PC-9 (cell line): Measurements from ENCODE around the gene ELOA. TPM values are rescaled to one million over a fixed set of nuclear protein-coding genes. Genes with fewer than 3 reads are reported as not detected.

Experiments
- BruUV-seq: library from RNA; stranded (reverse); fragments of 400-500 nt; replicated peaks from 2 replicates; lab custom pipeline; 2021; lab: Mats Ljungman, UMichigan
- CTCF ChIA-PET: fragments of 300-600 bp; sonication (Branson Sonifier 250); formaldehyde crosslinking; loops from one replicate; lab custom pipeline; 2022; ENCODE audit warnings: antibody characterized with exemption; lab: Charles Lee
- POLR2A ChIA-PET: fragments of 300-600 bp; sonication (Branson Sonifier 250); formaldehyde crosslinking; loops from one replicate; lab custom pipeline; 2022; ENCODE audit warnings: antibody characterized with exemption; ENCODE audit not compliant: unreplicated experiment; lab: Charles Lee
- DNase-seq, 2 experiments: peaks; one replicate each; pipeline versions ENCODE4 v3.0.0 to v3.0.0-alpha.2; 2015 to 2022; ENCODE audit warnings: mixed read lengths in 1 of 2
- H2AFZ ChIP-seq: fragments of 200-600 bp; sonication (generic); 2 replicates; pipeline ENCODE4 v1.8.1; 2017; ENCODE audit warnings: antibody characterized with exemption
- H3F3A ChIP-seq: fragments of 200-600 bp; sonication (generic); 2 replicates; pipeline ENCODE4 v1.8.1; 2017; ENCODE audit warnings: antibody characterized with exemption, mild to moderate bottlenecking, low read depth; ENCODE audit not compliant: insufficient read depth
- H3K27ac ChIP-seq: fragments of 200-600 bp; sonication (generic); 2 replicates; pipeline ENCODE4 v1.6.1; 2016; ENCODE audit warnings: mixed run types
- H3K27me3 ChIP-seq: fragments of 200-600 bp; sonication (generic); 2 replicates; pipeline ENCODE4 v1.6.1; 2016; ENCODE audit warnings: low read depth, mixed run types; ENCODE audit not compliant: insufficient read depth
- H3K36me3 ChIP-seq: fragments of 200-600 bp; sonication (generic); 2 replicates; pipeline ENCODE4 v1.6.1; 2016; ENCODE audit warnings: low read depth, mixed run types
- H3K4me1 ChIP-seq: fragments of 200-600 bp; sonication (generic); replicated peaks from 2 replicates; pipeline ENCODE4 v1.6.1; 2016; ENCODE audit warnings: mixed run types; ENCODE audit not compliant: insufficient read depth
- H3K4me2 ChIP-seq: fragments of 200-600 bp; sonication (generic); 2 replicates; pipeline ENCODE4 v1.6.1; 2017; ENCODE audit warnings: mixed run types
- H3K4me3 ChIP-seq: fragments of 200-600 bp; sonication (generic); 2 replicates; pipeline ENCODE4 v1.6.1; 2016; ENCODE audit warnings: mixed run types
- H3K79me2 ChIP-seq: fragments of 200-600 bp; sonication (generic); 2 replicates; pipeline ENCODE4 v1.6.1; 2017; ENCODE audit warnings: low read depth, mixed run types
- H3K9me2 ChIP-seq: fragments of 200-600 bp; sonication (generic); 2 replicates; pipeline ENCODE4 v1.8.1; 2017; ENCODE audit warnings: mild to moderate bottlenecking; ENCODE audit not compliant: insufficient read depth
- H3K9me3 ChIP-seq: fragments of 200-600 bp; sonication (generic); 2 replicates; pipeline ENCODE4 v1.8.1; 2016; ENCODE audit warnings: low read depth; ENCODE audit not compliant: insufficient read depth
- H4K20me1 ChIP-seq: fragments of 200-600 bp; sonication (generic); 2 replicates; pipeline ENCODE4 v1.8.1; 2017; ENCODE audit not compliant: insufficient read depth
- EZH2 ChIP-seq: fragments of 200-600 bp; sonication (generic); IDR thresholded peaks from 2 replicates; pipeline ENCODE4 v1.8.0; 2017; ENCODE audit warnings: antibody characterized with exemption, low read depth
- intact Hi-C: fragments of 100-400 bp; cut with micrococcal nuclease; formaldehyde crosslinking; loops from one replicate; pipeline ENCODE4 v1.10.0; 2022; ENCODE audit not compliant: unreplicated experiment
- total RNA-seq: library from RNA; stranded (reverse); gene quantifications from 2 replicates; pipeline ENCODE4 v1.2.3, GENCODE V29; 2021
- TF ChIP-seq, protein P1 (sequence below): fragments of 200-600 bp; sonication (generic); conservative IDR thresholded peaks from 2 replicates; pipeline ENCODE4 v1.6.1; 2017; ENCODE audit warnings: mixed run types, antibody characterized with exemption, mild to moderate bottlenecking, moderate library complexity

ELOA gene
- total RNA-seq, 1 experiment from 2014 or later: 26.2 TPM

DNA sequence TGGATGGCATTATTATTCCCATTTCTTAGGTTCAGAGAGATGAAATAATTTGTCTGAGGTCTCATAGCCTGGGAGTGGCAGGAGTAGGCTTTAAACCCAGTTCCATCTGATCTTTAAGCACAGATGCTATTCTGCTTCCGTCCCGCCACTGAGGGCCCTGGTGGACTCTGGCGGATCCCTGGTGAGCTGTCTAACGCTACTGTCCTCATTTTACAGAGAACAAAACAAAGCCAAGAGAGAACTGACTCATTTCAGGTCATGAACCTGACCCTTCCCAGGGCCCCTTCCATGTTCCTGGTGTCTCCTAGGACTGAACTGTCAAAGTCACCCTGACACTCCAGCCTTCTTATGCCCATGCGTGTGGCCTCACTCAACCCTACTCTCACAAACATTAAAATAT is 60.4 kb downstream of the ELOA start:
- no TSS peak for BruUV-seq
- Histone ChIP-seq H3F3A (peaks cover 10% of the 10 kb centered on the region; the same call in 1 of the 2 replicates), H3K4me1 (peaks cover 12% of the 10 kb centered on the region), H3K27ac (no peak overlapping the region), H3K4me3 (no peak overlapping the region), H3K27me3 (no peaks in the 10 kb centered on the region), H2AFZ (no peak overlapping the region), H3K9me3 (no peaks in the 10 kb centered on the region), H3K4me2 (no peak overlapping the region), H3K79me2 (no peaks in the 10 kb centered on the region), H3K9me2 (no peaks in the 10 kb centered on the region), H3K36me3 (no peaks in the 10 kb centered on the region), H4K20me1 (no peaks in the 10 kb centered on the region)
- POLR2A ChIA-PET: no interaction called here
- CTCF ChIA-PET: interaction anchor here (0.6 kb wide), 1 partner anchor 9 kb away, joined by 3 read pairs; no protein-coding TSS in a partner anchor
- intact Hi-C loops: no loop called here
- no peak for DNase-seq
- TF ChIP-seq EZH2: no peak
- TF ChIP-seq, protein P1, sequence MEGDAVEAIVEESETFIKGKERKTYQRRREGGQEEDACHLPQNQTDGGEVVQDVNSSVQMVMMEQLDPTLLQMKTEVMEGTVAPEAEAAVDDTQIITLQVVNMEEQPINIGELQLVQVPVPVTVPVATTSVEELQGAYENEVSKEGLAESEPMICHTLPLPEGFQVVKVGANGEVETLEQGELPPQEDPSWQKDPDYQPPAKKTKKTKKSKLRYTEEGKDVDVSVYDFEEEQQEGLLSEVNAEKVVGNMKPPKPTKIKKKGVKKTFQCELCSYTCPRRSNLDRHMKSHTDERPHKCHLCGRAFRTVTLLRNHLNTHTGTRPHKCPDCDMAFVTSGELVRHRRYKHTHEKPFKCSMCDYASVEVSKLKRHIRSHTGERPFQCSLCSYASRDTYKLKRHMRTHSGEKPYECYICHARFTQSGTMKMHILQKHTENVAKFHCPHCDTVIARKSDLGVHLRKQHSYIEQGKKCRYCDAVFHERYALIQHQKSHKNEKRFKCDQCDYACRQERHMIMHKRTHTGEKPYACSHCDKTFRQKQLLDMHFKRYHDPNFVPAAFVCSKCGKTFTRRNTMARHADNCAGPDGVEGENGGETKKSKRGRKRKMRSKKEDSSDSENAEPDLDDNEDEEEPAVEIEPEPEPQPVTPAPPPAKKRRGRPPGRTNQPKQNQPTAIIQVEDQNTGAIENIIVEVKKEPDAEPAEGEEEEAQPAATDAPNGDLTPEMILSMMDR: no peak

DNA sequence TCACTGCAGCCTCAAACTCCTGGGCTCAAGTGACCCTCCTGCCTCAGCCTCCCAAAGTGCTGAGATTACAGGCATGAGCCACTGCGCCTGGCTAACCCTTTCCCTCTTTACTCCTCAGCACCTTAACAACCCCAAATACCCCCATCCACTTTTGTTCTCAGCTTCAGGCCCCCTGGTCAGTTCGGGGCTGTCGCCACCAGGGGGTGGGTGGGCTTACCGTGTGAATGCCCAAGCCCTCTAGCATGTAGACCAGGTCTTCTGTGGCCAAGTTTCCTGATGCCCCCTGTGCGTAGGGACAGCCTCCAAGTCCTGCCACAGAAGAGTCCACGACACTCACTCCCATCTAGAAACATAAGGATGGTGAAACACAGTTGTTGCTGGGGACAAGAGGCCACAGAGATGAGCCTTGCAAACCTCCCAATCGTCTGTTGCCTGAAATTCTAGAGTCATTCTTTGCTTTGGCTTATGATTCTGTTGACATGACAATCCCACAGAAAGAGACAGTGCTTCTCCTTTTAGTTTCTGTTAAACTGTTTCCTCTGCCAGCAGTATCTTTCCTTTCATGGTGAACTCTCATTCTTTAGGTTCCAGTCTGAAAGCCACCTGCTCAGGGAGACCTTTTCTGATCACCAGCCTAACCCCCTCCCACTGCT is 61.0 kb downstream of the ELOA start:
- H3K4me1 ChIP-seq: 0 out of 2 replicates have a peak, but pooled peaks cover 6% of the 10 kb centered on the region
- H2AFZ ChIP-seq: no peak overlapping the region
- no peaks in the 10 kb centered on the region for H3K79me2 ChIP-seq
- no peaks in the 10 kb centered on the region for H3K9me2 ChIP-seq
- H4K20me1 ChIP-seq: no peaks in the 10 kb centered on the region
- BruUV-seq: no TSS peak
- CTCF ChIA-PET: interaction anchor here (0.6 kb wide), 1 partner anchor 9 kb away, joined by 3 read pairs; no protein-coding TSS in a partner anchor
- no peaks in the 10 kb centered on the region for H3K27me3 ChIP-seq
- POLR2A ChIA-PET: no interaction called here
- no peaks in the 10 kb centered on the region for H3K36me3 ChIP-seq
- no peaks in the 10 kb centered on the region for H3K9me3 ChIP-seq
- intact Hi-C loops: no loop called here
- H3K27ac ChIP-seq: no peak overlapping the region
- TF ChIP-seq, protein P1: no peak
- TF ChIP-seq EZH2: no peak
- peaks cover 3% of the 10 kb centered on the region; the same call in 1 of the 2 replicates for H3F3A ChIP-seq
- DNase-seq: no peak
- H3K4me2 ChIP-seq: no peak overlapping the region
- H3K4me3 ChIP-seq: no peak overlapping the region

DNA sequence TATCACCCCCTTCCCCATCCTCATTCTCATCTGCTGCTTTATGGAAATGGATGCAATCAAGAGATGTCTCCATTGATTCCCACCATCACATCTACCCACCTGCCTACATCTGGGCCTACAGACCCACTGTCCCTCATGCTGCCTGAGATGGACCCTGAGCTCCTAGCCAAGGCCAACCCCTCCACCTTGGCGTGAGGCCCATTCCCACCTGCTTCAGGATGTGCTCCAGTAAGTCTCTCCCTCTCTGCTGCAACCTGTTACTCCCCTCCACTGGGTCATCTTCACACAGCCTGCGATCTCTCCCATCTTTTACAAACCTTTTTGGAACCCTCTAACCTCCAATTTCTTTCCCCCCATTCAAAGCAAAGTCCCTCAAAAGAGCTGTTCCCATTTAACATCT is 61.8 kb downstream of the ELOA start:
- DNase-seq: no peak
- 0 out of 2 replicates have a peak, but pooled peaks cover 6% of the 10 kb centered on the region for H3K4me1 ChIP-seq
- H3K4me3 ChIP-seq: no peak overlapping the region
- H2AFZ ChIP-seq: no peak overlapping the region
- no TSS peak for BruUV-seq
- H3K79me2 ChIP-seq: no peaks in the 10 kb centered on the region
- POLR2A ChIA-PET: no interaction called here
- no peaks in the 10 kb centered on the region for H3K9me2 ChIP-seq
- no peaks in the 10 kb centered on the region for H3K36me3 ChIP-seq
- H4K20me1 ChIP-seq: no peaks in the 10 kb centered on the region
- H3K9me3 ChIP-seq: no peaks in the 10 kb centered on the region
- TF ChIP-seq EZH2: no peak
- TF ChIP-seq, protein P1: no peak
- H3K4me2 ChIP-seq: no peak overlapping the region
- peaks cover 3% of the 10 kb centered on the region; the same call in 1 of the 2 replicates for H3F3A ChIP-seq
- no peaks in the 10 kb centered on the region for H3K27me3 ChIP-seq
- intact Hi-C loops: no loop called here
- H3K27ac ChIP-seq: no peak overlapping the region
- CTCF ChIA-PET: no interaction called here
